ENCODE data around the gene ISLR2. TPM values are rescaled to one million over a fixed set of nuclear protein-coding genes. Genes with fewer than 3 reads are reported as not detected.

The ISLR2 gene
- total and polyA plus RNA-seq, 2 donors (not counting 3 experiments of a cell fraction or from before 2014, with no cell fraction given): not detected

- POLR2A ChIA-PET: no interaction called here
- no peaks in the 10 kb centered on the region for H3K79me2 ChIP-seq (ENCODE audit: control insufficient read depth, insufficient read depth, low read length)
These were observed 35.1 kb downstream of the ISLR2 start for GRCh38 chr15:74165461-74165860.

More at GRCh38 chr15:74165461-74165860, 35.1 kb downstream of the ISLR2 start:
- Histone ChIP-seq H4K20me1 (replicated peaks; ENCODE audit: control insufficient read depth, extremely low read depth, insufficient read depth, low read length) (no peaks in the 10 kb centered on the region), H3K4me1 (ENCODE audit: control insufficient read depth, extremely low read depth, insufficient read depth, low read length) (no peaks in the 10 kb centered on the region), H3K9me3 (replicated peaks; ENCODE audit: control insufficient read depth, insufficient read depth, low read length) (no peaks in the 10 kb centered on the region), H3K27ac (ENCODE audit: insufficient read depth, low read depth, low read length) (no peak overlapping the region), H3K9ac (replicated peaks; ENCODE audit: extremely low read depth, insufficient read depth, low read length) (no peak overlapping the region), H3K36me3 (ENCODE audit: control insufficient read depth in 2 of 2, extremely low read depth in 1 of 2, insufficient read depth in 2 of 2, low read length in 2 of 2) (no peaks in the 10 kb centered on the region), H3K4me2 (ENCODE audit: insufficient read depth, low read length) (no peak overlapping the region), H3K4me3 (replicated peaks in 1 of 3; ENCODE audit: insufficient read depth in 1 of 3, low read depth in 1 of 3, low read length in 3 of 3) (no peak overlapping the region), H2AFZ (ENCODE audit: low read depth, low read length) (no peak overlapping the region), H3K27me3 (ENCODE audit: control insufficient read depth in 2 of 2, insufficient read depth in 2 of 2, low read length in 2 of 2) (peaks cover 0 to 2% of the 10 kb centered on the region in 2 experiments), H3K9me1 (replicated peaks; ENCODE audit: control insufficient read depth, extremely low read depth, insufficient read depth, low read length) (no peaks in the 10 kb centered on the region)
- dilution Hi-C loops (cut with MboI; ENCODE audit: extremely low pct_ligation_motif_present, low sequenced_read_pairs) (no loop called here), intact Hi-C loops (cut with micrococcal nuclease) (no loop called here)
- no peak for DNase-seq (ENCODE audit: low read depth, low spot score)
- BruUV-seq (replicated peaks): no TSS peak
- TF ChIP-seq GATA2 (IDR thresholded peaks at IDR 0.05; ENCODE audit: insufficient read depth, insufficient read length, low read depth, low read length): no peak
- no peak for TF ChIP-seq EZH2 (IDR thresholded peaks at IDR 0.05; ENCODE audit: borderline replicate concordance, low read depth, low read length, severe bottlenecking)
- TF ChIP-seq, protein P1, sequence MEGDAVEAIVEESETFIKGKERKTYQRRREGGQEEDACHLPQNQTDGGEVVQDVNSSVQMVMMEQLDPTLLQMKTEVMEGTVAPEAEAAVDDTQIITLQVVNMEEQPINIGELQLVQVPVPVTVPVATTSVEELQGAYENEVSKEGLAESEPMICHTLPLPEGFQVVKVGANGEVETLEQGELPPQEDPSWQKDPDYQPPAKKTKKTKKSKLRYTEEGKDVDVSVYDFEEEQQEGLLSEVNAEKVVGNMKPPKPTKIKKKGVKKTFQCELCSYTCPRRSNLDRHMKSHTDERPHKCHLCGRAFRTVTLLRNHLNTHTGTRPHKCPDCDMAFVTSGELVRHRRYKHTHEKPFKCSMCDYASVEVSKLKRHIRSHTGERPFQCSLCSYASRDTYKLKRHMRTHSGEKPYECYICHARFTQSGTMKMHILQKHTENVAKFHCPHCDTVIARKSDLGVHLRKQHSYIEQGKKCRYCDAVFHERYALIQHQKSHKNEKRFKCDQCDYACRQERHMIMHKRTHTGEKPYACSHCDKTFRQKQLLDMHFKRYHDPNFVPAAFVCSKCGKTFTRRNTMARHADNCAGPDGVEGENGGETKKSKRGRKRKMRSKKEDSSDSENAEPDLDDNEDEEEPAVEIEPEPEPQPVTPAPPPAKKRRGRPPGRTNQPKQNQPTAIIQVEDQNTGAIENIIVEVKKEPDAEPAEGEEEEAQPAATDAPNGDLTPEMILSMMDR (IDR thresholded peaks at IDR 0.05; ENCODE audit: extremely low read depth in 1 of 2, insufficient read depth in 1 of 2, low read depth in 1 of 2, low read length in 2 of 2): no peak
- TF ChIP-seq POLR2A (IDR thresholded peaks at IDR 0.05; ENCODE audit: low read depth, low read length): no peak
- TF ChIP-seq JUN (IDR thresholded peaks at IDR 0.05; ENCODE audit: borderline replicate concordance, insufficient read depth, insufficient read length, low read depth): no peak
- TF ChIP-seq FOS (IDR thresholded peaks at IDR 0.05; ENCODE audit: borderline replicate concordance, insufficient read depth, low read length): no peak
- TF ChIP-seq, protein P2, sequence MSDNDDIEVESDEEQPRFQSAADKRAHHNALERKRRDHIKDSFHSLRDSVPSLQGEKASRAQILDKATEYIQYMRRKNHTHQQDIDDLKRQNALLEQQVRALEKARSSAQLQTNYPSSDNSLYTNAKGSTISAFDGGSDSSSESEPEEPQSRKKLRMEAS (IDR thresholded peaks at IDR 0.05; ENCODE audit: insufficient read depth, insufficient read length): no peak
- TF ChIP-seq POLR2AphosphoS5 (IDR thresholded peaks at IDR 0.05; ENCODE audit: insufficient read depth, low read depth, low read length): no peak
- TF ChIP-seq MYC (IDR thresholded peaks at IDR 0.05; ENCODE audit: low read depth, low read length): no peak
- FAIRE-seq: no peak
- CTCF ChIA-PET: interaction anchor here (0.6 to 1.1 kb wide), 4 partner anchors 15 to 142 kb away, joined by 3 to 6 read pairs (median 4); no protein-coding TSS in a partner anchor
